Fibroblast of skin of left quadriceps (primary cell): ENCODE results near the gene LGALS14.
"Not testable (repeated sequence)": the region's sequence is repeated elsewhere in the genome, so short reads cannot be mapped to it uniquely, and the experiment has no call there.

Source experiments
- DNase-seq, 2 experiments: peaks; one replicate each; pipeline ENCODE4 v3.0.0-alpha.2; 2013; ENCODE audit warnings: low read depth in 2 of 2

The LGALS14 gene

DNA sequence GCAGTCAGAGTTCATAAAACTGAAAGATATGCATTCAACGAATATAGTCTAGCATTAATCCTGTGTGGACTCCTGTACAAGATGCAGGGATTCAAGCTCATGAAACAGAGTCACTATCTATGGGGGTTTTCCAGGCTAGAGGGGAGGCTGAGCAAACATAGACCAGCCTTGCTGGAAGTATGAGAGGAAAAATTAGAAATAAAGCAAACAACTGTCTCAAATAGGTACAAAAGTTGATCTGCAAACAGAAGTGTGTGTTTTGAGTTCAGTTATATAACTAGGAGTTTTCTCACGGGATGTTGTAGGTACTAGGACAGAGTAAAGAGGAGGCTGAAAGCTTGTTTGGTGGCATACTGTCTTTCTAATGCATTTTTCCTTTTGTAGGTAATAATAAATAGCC, 8.5 kb upstream of the LGALS14 start:
- DNase-seq = no peak

GRCh38 chr19:39696387-39696786, 7.9 kb upstream of the LGALS14 start:
- no peak for DNase-seq

DNA sequence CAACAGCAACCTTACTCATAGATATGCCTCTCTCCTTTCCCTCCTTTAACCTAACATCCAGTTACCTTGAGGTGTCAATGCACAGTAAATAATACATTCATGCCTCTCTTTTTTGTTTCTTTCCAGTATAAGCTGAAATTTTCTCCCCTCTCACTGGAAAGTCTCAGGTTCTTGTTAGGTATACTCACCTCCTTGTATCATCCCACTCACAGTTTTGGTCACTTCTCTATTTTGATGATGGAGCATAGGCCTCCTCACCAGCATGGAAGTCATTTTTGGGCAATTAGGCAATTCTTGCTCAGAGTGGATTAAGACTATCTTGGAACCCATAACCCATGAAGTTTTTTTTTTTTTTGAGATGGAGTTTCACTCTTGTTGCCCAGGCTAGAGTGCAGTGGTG, 5.7 kb upstream of the LGALS14 start:
- DNase-seq = no peak

DNA sequence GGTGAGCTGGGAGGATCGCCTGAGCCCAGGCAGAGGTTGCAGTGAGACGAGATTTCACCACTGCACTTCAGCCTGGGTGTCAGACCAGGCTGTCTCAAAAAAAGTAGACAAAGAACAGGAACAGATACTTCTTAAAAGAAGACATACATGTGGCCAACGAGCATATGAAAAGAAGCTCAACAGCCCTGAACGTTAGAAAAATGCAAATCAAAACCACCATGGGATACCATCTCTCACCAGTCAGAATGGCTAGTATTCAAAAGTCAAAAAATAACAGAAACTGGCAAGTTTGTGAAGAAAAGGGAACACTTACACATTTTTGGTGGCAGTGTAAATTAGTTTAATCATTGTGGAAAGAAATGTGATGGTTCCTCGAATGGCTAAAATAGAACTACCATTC, 3.0 kb upstream of the LGALS14 start:
- no peak for DNase-seq

DNA sequence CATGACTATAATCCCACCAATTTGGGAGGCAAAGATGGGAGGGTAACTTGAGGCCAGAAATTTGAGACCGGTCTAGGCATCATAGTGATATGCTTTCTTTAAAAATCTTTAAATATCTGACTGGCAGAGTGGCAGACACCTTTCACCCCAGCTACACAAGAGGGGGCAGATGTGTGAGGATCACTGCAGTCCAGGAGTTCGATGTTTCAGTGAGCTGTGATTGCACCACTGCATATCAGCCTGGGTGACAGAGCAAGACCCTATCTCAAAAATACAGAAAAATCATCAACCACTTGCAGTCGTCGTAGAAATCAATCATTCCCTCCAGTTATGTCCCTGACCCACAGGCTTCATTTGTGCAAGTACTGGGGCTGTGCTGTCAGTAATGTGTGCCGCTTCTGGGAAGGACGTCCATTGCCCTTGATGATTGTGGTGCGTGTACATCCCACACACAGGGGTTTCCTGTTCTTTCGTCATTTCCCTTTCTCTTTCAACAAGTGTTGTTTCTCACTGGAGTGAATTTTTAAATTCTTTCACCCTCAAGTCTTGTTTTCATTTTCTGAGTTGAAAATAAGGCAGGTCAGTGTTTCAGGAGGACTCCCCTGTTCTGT, 1.4 kb downstream of the LGALS14 start:
- no peak for DNase-seq

DNA sequence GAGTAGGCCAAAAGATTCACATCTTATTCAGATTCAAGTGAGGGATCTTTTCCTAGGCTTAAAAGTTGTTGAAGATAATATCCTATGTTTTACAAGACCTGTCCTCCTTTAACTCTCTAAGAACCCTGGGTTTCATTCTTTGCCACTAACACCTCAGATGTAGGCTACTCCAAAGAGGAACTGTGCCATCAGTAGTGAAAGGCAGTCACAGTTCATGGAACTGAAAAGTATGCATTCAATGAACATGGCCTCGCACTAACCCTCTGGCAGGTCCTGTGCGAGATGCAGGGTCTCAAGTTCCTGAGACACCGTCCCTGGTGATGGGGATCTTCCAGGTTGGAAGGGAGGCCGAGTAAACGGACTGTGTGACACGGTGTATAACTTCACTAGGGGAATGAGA, 4.3 kb downstream of the LGALS14 start:
- no peak for DNase-seq

- DNase-seq = no peak
These were observed 5.0 kb downstream of the LGALS14 start for GRCh38 chr19:39709026-39709872.

DNA sequence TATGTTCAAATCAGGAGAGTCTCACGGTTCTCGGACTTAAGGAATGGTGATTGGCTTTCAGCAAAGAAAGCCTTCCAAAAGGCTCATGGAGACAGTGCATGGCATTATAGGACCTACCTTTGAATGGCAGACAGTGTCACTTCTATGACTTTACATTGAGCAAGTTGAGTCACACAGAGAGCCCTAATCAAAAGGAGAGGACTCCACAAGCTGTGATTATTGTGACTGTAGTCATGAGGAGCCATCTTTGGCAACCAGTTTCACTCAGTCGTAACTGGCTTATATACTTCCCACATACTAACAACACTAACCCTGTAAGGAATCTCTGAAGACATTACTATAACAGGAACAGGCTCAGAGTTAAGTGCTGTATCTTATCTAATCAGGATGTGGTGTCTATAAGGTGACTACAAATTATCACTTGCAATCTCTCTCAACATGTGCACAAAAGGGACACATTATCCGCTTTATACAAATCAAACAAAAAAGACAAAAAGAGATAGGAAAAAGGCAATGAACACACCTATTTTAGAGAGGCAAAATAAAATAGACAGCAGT, 6.1 kb downstream of the LGALS14 start:
- DNase-seq = no peak

GRCh38 chr19:39720144-39720543, 15.9 kb downstream of the LGALS14 start:
- not testable (repeated sequence) for DNase-seq

DNA sequence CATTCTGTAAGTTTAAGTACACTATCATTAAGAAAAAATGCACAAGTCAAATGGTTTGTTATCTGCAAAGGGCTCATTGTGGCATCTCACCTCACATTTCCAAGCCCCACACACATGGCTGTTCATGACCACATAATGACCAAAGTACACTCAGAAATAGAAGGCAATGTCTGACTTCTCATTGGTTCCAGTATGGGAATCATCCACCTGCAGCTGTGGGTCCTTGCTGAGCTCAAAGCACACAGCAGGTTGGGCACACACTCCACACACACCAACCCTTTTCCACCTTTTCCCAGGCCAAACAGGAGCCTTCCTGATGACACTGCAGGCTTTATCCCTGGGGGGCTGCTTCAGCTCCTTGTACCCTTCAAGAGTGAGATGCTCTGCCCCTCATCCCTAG, 21.7 kb downstream of the LGALS14 start:
- no peak for DNase-seq

DNA sequence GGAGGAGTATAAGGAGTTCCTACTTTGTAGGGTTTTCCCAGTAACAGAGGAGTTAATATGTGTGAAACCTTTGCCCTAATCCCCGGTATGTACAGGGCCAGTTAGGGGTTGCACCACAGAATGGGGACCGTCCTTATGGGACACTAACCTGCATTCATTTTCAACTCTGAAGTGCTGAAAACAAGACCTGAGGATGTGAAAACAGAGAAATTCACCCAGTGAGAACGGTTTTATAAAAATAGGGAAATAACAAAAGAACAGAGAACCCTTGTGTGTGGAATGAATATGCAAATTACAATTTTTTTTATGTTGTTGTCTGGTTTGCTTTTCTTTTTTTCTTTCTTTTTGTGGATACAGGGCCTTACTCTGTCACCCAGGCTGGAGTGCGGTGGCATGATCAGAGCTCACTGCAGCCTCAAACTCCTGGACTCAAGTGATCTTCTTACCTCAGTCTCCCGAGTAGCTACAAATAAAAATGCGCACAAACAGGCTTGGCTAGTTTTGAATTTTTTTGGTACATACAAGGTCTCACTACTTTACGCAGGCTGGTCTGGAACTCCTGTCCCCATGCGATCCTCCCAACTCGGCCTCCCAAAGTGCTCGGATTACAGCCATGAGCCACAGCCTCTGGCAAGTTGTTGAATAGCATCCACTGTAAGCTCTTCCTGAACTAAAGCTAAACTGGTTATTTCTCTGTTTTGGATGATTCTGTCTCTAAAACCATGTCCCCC, 23.0 kb downstream of the LGALS14 start:
- no peak for DNase-seq

- no peak for DNase-seq
These were observed 23.8 kb downstream of the LGALS14 start for GRCh38 chr19:39728040-39728439.

DNA sequence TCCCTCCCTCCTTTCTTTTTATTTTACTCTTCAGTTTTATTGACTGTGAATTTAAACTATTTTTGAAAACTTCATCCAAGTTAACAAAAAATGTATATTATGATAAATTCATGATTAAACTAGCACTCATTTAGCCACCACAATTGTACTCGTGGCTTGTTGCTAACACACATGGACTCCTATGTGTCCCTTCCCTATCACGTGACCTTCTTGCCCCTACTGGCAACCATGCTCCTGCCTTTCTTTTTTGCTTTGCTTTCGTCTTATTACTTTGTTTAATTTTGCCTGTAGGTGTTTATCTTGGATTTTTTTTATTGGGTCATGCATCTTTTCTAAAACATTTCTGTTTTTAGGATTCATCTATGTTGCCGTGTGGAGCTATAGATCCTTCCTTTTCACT, 25.3 kb downstream of the LGALS14 start:
- no peak for DNase-seq

DNA sequence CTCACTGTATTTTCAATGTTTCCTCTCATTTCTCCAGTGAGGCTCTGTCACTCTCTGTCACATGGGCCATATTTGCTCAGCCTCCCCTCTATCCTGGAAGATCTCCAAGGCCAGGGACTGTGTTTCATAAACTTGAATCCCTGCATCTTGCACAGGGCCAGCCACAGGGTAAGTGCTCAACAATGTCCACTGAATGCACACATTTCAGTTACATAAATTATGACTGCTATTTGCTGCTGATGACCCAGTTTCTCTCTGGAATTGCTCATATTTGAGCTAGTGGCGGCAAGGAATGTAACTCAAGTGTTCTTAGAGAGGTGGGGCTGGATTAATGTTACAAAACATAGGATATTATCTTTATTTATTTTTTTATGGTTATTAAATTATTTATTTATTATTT, 27.4 kb downstream of the LGALS14 start:
- no peak for DNase-seq

DNA sequence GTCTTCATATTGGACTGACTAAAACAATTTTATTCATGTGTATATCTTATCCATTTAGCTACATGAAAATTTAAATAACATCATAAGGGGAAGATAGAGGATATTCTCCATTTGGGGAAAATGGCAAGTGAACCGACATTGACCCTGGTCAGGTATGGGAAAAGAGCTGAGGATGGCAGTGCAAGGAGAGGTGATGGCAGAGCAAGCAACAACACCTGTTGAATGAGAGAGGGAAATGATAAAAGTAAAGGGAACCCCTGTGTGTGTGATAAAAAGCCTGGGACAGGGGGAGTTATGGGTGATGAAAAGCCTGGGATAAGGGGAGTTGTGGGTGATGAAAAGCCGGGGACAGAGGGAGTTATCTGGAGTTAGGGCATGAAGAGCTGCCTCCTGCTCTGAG, 29.6 kb downstream of the LGALS14 start:
- no peak for DNase-seq

- DNase-seq = no peak
These were observed 31.4 kb downstream of the LGALS14 start for GRCh38 chr19:39735688-39736087.

- DNase-seq = no peak
These were observed 31.8 kb downstream of the LGALS14 start for GRCh38 chr19:39736088-39736487.

DNA sequence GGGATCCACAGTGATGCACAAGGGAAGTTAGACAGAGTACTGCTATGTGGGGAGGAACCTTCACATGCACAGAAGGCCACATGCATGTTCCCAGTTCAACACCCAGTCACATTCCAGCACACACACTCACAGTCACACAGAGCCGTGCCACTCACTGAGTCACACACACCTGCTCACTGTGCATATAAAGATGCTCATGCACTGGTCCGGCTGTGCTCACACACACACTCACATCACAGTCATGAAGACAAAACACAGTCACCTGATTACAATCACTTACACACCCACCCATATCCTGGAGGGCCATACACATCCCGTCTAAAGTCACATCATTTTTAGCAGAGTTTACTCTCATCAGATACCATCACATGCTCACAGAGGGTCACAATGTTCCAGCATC, 33.1 kb downstream of the LGALS14 start:
- DNase-seq = no peak

GRCh38 chr19:39737891-39738290, 33.6 kb downstream of the LGALS14 start, which contains the start of gene CLC:
Gene CLC, minus strand, starts transcription at chr19:39738029. Its CDS starts 77 bp downstream, at chr19:39737952.
- DNase-seq = no peak

DNA sequence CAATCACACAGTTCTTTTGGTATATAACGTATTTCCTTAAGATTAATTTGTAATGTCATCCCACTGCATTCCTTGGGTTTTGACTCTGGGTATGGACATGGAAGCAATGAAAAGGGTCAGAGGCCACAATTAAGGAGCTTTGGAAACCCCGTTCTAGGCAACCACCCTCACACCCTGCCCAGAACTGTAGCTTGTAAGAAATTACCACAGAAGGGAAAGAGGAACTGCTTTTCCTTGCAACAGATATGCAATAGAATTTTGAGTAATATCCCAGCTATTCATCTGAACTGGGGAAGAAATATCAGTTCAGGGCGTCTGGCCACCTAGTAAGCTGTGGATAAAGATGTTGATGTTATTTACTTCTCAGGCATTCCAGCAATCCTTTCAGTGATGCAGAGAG, 34.5 kb downstream of the LGALS14 start:
- DNase-seq = no peak

DNA sequence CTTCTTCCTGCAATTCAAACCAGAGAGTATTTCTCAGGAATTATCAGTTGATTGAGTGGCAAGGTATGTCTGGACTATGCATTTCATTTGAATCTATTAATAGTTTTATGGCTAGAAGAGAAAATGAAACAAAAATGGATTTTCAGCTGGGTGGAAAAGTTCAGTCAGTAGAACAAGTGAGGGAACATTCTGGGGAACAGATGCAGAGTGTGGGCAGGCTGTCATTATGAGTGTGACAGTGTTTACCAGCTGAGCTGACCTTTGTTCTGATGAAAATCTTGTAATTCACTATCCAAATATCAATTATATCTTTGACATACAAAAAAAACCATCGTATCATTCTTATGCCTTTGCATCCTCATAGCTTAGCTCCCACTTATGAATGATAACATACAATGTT, 36.1 kb downstream of the LGALS14 start:
- DNase-seq = no peak

DNA sequence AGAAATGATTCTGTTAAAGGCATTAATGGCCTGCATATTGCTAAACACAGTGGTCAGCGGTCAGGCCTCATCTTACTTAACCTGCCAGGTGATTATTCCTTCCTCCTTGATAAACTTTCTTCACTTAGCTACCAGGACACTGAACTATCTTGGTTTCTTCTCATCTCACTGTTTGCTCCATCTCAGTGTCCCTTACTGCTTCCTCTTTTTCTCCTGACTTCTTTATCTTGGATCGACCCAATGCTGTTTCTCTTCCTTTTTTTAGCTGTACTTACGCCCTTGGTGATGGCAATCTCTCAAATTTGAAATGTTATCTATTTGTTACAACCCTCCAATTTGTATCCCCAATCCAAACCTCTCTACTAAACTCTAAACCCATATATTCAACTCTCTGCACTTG, 41.4 kb downstream of the LGALS14 start:
- DNase-seq = no peak
